ENCODE results near the gene PUSL1.

PUSL1 gene

DNA sequence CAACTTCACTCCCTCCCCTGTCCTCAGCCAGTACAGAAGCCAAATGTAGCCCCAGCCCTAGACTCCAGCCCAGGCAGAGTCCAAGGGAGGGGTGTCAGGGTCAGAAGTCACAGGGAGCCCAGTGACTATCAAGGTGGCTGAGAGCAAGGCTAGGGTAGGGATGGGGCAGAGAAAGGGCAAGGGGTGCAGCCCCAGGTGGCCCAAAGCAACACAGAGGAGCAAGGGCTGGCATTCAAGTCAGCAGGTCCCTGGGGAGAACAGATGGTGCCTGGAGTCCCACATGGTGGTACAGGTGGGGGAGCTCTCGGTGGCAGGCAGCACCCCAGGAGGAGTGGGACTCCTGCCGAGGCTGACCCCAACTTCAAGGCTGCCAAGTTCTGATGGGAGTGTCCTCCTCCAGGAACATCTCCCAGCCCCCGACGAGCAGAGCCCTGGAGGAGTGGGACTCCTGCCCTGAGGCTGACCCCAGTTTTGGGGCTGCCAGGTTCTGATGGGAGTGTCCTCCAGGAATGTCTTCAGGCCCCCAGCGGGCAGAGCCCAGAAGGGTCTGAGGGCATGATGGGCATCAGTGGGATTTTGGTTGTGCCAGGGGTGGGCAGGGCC, 44.5 kb downstream of the PUSL1 start:
- TF ChIP-seq, protein P1, sequence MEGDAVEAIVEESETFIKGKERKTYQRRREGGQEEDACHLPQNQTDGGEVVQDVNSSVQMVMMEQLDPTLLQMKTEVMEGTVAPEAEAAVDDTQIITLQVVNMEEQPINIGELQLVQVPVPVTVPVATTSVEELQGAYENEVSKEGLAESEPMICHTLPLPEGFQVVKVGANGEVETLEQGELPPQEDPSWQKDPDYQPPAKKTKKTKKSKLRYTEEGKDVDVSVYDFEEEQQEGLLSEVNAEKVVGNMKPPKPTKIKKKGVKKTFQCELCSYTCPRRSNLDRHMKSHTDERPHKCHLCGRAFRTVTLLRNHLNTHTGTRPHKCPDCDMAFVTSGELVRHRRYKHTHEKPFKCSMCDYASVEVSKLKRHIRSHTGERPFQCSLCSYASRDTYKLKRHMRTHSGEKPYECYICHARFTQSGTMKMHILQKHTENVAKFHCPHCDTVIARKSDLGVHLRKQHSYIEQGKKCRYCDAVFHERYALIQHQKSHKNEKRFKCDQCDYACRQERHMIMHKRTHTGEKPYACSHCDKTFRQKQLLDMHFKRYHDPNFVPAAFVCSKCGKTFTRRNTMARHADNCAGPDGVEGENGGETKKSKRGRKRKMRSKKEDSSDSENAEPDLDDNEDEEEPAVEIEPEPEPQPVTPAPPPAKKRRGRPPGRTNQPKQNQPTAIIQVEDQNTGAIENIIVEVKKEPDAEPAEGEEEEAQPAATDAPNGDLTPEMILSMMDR (conservative IDR thresholded peaks at IDR 0.05; ENCODE audit: low read depth, low read length): no peak
- no peak for DNase-seq (ENCODE audit: low read depth)
- H3K4me3 ChIP-seq (ENCODE audit: low read length): no peak overlapping the region

DNA sequence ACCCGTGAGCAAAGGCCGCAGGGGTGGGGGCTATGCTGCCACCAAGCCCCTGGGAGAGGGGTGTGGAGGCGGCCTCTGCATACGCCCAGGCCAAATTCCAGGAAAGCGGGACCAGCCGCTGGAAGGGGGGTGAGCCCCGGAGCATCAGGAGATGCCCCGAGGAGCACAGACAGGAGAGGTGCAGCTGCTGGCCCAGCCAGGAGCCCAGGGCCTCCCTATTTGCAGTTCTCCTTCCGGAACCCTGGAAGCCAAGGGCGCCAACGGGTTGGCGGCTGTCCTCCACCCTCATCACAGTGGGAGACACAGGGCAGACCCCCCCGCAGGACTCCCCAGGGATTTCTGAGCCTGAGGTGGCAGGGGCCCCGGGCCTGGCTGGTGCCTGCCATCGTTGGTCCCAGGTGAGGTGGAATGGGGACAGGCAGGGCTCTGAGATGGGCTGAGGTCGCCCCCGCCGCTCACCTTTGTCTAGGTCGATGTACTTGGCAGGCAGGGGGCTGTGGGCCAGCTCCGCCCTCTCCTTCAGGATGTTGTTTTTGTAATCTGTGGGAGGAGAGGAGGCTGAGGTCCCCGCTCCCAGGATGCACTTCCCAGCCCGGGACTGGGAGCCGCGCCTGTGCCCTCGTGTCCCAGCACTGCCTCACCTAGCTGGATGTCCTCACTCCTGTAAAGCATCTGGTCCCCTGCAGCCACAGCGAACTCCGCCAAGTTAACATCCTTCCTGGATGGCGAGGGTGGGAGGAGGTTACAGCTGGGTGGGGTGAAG, 45.2 kb downstream of the PUSL1 start:
- TF ChIP-seq, protein P1 (conservative IDR thresholded peaks at IDR 0.05; ENCODE audit: low read depth, low read length): no peak
- DNase-seq (ENCODE audit: low read depth): no peak
- no peak overlapping the region for H3K4me3 ChIP-seq (ENCODE audit: low read length)

DNA sequence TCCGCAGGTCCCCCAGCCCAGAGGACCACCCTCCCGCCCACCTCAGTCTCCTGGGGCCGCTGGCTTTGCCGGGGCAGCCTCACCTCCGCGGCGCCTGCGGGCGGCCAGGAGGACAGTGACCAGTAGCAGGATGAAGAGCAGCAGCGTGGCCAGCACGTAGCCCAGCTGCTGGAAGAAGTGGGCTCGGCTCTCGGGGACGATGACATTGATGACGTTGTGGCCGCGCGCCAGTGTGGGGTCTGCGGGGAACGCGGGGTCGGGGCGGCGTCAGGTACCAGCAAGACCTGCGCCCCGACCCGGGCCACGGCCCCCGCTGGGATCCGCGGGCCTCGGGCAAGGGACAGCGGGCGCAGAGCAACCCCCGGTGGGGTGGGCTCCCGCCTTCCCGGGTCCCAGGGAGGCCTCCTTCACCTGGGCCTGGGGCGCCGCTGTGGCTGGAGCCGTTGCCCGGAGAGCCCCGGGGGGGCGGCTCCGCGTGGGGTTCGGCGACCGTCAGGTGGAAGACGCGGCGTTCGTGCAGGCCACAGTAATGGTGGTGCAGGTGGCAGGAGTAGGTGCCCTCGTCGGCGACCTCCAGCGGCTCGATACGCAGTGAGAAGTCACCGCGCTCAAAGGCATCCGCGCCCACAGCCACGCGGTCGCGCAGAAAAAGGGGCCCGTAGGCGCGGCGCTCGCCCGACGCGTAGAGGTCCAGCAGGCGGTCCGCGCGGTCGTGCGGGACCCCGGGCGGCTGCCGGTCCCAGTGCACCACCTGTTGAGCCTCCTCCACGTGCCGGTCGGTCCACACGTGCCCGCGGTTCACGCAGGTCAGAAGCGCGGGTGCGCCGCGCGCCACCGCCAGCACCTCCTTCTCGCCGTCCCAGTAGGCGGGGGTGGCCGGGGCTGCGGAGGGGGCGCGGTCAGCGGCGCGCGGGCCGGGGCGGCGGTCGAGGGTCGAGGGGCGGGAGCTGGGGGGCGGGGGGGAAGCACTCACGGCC, 46.2 kb downstream of the PUSL1 start:
- DNase-seq (ENCODE audit: low read depth): no peak
- H3K4me3 ChIP-seq (ENCODE audit: low read length): no peak overlapping the region
- TF ChIP-seq, protein P1 (conservative IDR thresholded peaks at IDR 0.05; ENCODE audit: low read depth, low read length): no peak

DNA sequence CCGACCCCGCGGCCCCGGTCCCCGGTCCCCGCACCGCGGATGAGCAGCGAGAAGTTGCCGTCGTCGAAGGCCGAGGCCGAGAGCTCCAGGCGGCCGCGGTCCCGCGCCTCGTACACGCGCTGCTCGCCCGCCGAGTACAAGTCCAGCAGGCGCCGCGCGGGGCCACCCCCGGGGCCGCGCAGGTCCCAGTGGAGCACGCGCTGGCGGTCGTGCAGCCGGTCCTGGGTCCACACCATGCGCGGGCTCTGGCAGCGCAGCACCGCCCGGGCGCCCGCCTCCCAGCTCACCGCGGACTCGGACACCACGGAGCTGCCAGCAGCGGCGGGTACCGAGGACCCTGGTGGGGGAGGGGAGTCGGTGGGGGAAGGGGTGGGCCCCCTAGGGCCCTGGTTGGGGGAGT, 47.0 kb downstream of the PUSL1 start:
- no peak for DNase-seq (ENCODE audit: low read depth)
- no peak overlapping the region for H3K4me3 ChIP-seq (ENCODE audit: low read length)
- TF ChIP-seq, protein P1 (conservative IDR thresholded peaks at IDR 0.05; ENCODE audit: low read depth, low read length): no peak

DNA sequence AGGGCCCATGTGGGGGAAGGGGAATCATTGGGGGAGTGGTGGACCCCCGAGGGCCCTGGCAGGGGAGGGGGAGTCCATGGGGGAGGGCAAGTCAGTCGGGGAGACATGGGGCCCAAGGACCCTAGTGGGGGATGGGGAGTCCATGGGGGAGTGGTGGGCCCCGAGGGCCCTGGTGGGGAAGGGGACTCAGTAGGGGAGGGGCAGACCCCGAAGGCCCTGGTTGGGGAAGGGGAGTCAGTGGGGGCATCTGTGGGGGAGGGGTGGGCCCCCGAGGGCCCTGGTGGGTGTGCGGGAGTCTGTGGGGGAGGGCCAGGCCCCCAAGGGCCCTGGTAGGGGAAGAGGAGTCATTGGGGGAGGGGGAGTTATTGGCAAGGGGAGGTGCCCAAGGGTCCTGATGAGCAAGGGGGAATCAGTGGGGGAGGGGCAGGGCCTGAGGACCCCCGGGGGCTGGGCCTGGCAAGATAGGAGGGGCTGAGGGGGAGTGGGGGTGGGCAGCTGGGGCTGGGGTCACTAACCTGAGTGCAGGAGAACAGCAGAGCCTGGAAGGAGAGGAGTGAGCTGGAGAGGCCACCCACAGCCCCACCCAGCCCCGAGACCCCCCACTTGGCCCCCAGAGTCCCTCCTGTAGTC, 47.9 kb downstream of the PUSL1 start:
- TF ChIP-seq, protein P1 (conservative IDR thresholded peaks at IDR 0.05; ENCODE audit: low read depth, low read length): no peak
- peak overlapping the region; percentile 68 for H3K4me3 ChIP-seq (ENCODE audit: low read length)
- no peak for DNase-seq (ENCODE audit: low read depth)

DNA sequence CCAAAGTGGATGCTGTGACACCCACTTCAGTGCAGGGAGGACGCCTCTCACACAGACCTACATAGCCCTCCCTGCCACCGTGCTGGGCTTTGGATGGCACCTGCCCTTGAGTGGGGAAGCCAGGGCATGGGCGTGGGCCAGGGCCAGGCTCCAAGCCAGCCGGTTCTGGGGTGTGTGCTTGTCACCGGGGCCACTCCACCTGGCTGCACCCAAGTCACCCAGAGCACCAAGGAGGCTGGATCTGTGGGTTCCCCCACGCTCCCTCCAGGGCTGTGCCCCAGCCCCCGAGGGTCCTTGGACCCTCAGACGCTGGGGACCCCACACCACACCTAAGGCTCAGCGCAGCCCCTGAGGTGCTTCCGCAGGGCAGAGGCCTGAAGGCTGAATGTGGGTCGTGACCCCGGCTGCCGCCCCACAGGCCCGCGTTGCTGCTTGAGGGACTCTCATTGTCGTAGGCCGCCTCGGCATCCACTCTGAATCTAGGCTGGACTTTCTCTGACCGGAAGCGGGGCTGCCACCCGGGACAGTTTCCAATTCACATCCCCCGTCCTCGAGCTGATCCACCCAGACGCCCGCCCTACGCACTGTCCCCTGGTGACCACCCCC, 48.5 kb downstream of the PUSL1 start:
- DNase-seq (ENCODE audit: low read depth): no peak
- peak overlapping the region; percentile 68 for H3K4me3 ChIP-seq (ENCODE audit: low read length)
- TF ChIP-seq, protein P1 (conservative IDR thresholded peaks at IDR 0.05; ENCODE audit: low read depth, low read length): no peak
